ENCODE results near the gene GANC. TPM values are rescaled to one million over a fixed set of nuclear protein-coding genes. Genes with fewer than 3 reads are reported as not detected.

The GANC gene
- total RNA-seq, 1 experiment from 2014 or later, result 15.8 TPM

DNA sequence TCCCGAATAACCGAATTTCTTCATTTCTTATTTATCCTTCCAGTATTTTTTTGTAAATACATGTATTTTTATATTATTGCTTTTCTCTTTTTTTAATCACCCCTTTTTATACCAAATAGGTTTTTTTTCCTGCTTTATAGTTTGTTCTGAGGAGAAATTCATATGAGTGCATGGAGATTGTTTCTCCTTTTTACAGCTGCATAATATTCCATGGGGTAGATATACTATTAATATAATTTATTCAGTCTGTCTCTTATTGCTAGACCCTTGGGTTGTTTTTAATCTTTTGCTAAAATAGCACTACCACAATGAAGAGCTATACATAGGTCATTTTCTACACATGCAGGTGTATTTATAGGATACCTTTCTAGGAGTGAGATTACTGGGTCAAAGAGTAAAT lies 3.8 kb downstream of the GANC start:
- Histone ChIP-seq H3K9me3 (ENCODE audit: control insufficient read depth, low read depth, low read length) (no peaks in the 10 kb centered on the region), H3K4me1 (ENCODE audit: insufficient read depth, low read length) (peaks cover 5% of the 10 kb centered on the region; the same call in 1 of the 2 replicates), H2BK12ac (ENCODE audit: insufficient read length, low read depth, low read length) (no peak overlapping the region), H3K27me3 (ENCODE audit: insufficient read depth, low read length) (no peaks in the 10 kb centered on the region), H3K23ac (ENCODE audit: insufficient read length, low read depth, low read length) (no peak overlapping the region), H2BK20ac (ENCODE audit: low read depth, low read length, poor library complexity, severe bottlenecking) (no peak overlapping the region), H2AK5ac (ENCODE audit: insufficient read length, low read length) (no peak overlapping the region), H3K56ac (ENCODE audit: insufficient read length, low read depth, low read length) (no peak overlapping the region), H3K27ac (ENCODE audit: insufficient read length, low read depth, low read length) (no peak overlapping the region), H2BK15ac (ENCODE audit: low read depth, low read length) (no peak overlapping the region), H3T11ph (ENCODE audit: low read length) (no peak overlapping the region), H3K4ac (ENCODE audit: low read depth, low read length) (no peak overlapping the region), H2BK120ac (ENCODE audit: low read depth, low read length, poor library complexity, severe bottlenecking) (no peak overlapping the region), H3K79me1 (ENCODE audit: insufficient read depth, low read depth, low read length, poor library complexity, severe bottlenecking) (no peaks in the 10 kb centered on the region), H2BK5ac (ENCODE audit: insufficient read length, low read length) (no peak overlapping the region), H4K8ac (replicated peaks; ENCODE audit: insufficient read length, low read depth, low read length) (no peak overlapping the region), H4K5ac (ENCODE audit: insufficient read length, low read depth, low read length) (no peak overlapping the region), H3K4me2 (ENCODE audit: insufficient read depth, insufficient read length, low read length) (no peak overlapping the region), H3K9ac (ENCODE audit: extremely low read depth, insufficient read length, low read length) (no peak overlapping the region), H3K18ac (ENCODE audit: insufficient read length, low read depth, low read length) (no peak overlapping the region), H3K14ac (ENCODE audit: insufficient read depth, low read length) (no peak overlapping the region), H4K91ac (ENCODE audit: insufficient read length, low read depth, low read length) (no peak overlapping the region), H2AFZ (ENCODE audit: low read length) (no peak overlapping the region), H4K20me1 (ENCODE audit: control insufficient read depth, insufficient read depth, insufficient read length) (no peaks in the 10 kb centered on the region), H3K79me2 (ENCODE audit: insufficient read depth, low read length) (peaks cover 3% of the 10 kb centered on the region; the same call in 1 of the 2 replicates), H3K23me2 (ENCODE audit: insufficient read length, low read depth, low read length, poor library complexity, severe bottlenecking) (peaks cover 9% of the 10 kb centered on the region)
- Mint-ChIP-seq H3K9me3 (no peaks in the 10 kb centered on the region), H3K36me3 (ENCODE audit: insufficient read depth in 1 of 3, low read depth in 3 of 3) (peaks cover 0 to 9% (median 3%) of the 10 kb centered on the region in 3 experiments; a peak in 3 of 7 replicates), H3K4me1 (peaks cover 28 to 32% of the 10 kb centered on the region in 2 experiments), H3K27ac (no peak overlapping the region; a peak in 1 of 7 replicates), H3K27me3 (ENCODE audit: low read depth) (no peaks in the 10 kb centered on the region), H3K4me3 (no peak overlapping the region)
- TF ChIP-seq, protein P1, sequence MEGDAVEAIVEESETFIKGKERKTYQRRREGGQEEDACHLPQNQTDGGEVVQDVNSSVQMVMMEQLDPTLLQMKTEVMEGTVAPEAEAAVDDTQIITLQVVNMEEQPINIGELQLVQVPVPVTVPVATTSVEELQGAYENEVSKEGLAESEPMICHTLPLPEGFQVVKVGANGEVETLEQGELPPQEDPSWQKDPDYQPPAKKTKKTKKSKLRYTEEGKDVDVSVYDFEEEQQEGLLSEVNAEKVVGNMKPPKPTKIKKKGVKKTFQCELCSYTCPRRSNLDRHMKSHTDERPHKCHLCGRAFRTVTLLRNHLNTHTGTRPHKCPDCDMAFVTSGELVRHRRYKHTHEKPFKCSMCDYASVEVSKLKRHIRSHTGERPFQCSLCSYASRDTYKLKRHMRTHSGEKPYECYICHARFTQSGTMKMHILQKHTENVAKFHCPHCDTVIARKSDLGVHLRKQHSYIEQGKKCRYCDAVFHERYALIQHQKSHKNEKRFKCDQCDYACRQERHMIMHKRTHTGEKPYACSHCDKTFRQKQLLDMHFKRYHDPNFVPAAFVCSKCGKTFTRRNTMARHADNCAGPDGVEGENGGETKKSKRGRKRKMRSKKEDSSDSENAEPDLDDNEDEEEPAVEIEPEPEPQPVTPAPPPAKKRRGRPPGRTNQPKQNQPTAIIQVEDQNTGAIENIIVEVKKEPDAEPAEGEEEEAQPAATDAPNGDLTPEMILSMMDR (conservative IDR thresholded peaks at IDR 0.05), result no peak
- no peak for DNase-seq
- WGBS (ENCODE audit: extremely low coverage, insufficient read length, low lambda C conversion rate), result 100% methylated on average over 2 of the region's 2 CpGs
